ENCODE results near the gene GNAT1. TPM values are rescaled to one million over a fixed set of nuclear protein-coding genes. Genes with fewer than 3 reads are reported as not detected.
A peak's percentile ranks its signal among the peaks of the same experiment; 100 is the strongest.

Gene GNAT1
- total and polyA plus RNA-seq, 2 of the 13 experiments (the other 11 are each of a cell fraction or from before 2014, with no cell fraction given): 0.15 TPM; not detected in 1

GRCh38 chr3:50205413-50206276 lies 14.2 kb downstream of the GNAT1 start (continued):
- TF ChIP-seq ZNF782 (CRISPR knock-in tag; IDR thresholded peaks at IDR 0.05; ENCODE audit: borderline replicate concordance): no peak
- TF ChIP-seq MIER2 (CRISPR knock-in tag; IDR thresholded peaks at IDR 0.05): no peak
- no peak for TF ChIP-seq ARID3A (IDR thresholded peaks at IDR 0.05; ENCODE audit: low read depth, low read length)
- TF ChIP-seq NONO (IDR thresholded peaks at IDR 0.05): no peak
- TF ChIP-seq NONO (CRISPR knock-in tag; conservative IDR thresholded peaks at IDR 0.05): peak; percentile 58; the same call in 1 of the 2 replicates
- peak; percentile 58; the same call in 1 of the 2 replicates for TF ChIP-seq DRAP1 (CRISPR knock-in tag; IDR thresholded peaks at IDR 0.05)
- no peak for TF ChIP-seq CC2D1A (CRISPR knock-in tag; IDR thresholded peaks at IDR 0.05)
- TF ChIP-seq SNRNP70 (IDR thresholded peaks at IDR 0.05; ENCODE audit: low read depth, low read length): no peak
- no peak; the same call in 1 of the 2 replicates for TF ChIP-seq RXRA (CRISPR knock-in tag; IDR thresholded peaks at IDR 0.05)
- TF ChIP-seq BORCS8-MEF2B (CRISPR knock-in tag; IDR thresholded peaks at IDR 0.05): peak; percentile 45
- peak; percentile 47 for TF ChIP-seq TBL1XR1 (IDR thresholded peaks at IDR 0.05; ENCODE audit: borderline replicate concordance, low read length, partially characterized antibody)
- TF ChIP-seq THAP7 (CRISPR knock-in tag; IDR thresholded peaks at IDR 0.05): no peak
- TF ChIP-seq ZNF605 (CRISPR knock-in tag; IDR thresholded peaks at IDR 0.05): no peak
- TF ChIP-seq ZSCAN29 (CRISPR knock-in tag; conservative IDR thresholded peaks at IDR 0.05): peak; percentile 51; the same call in 1 of the 2 replicates
- no peak for TF ChIP-seq STAT5B (CRISPR knock-in tag; IDR thresholded peaks at IDR 0.05)
- peak; percentile 38; the same call in 1 of the 2 replicates for TF ChIP-seq LBX2 (CRISPR knock-in tag; IDR thresholded peaks at IDR 0.05; ENCODE audit: borderline replicate concordance)
- TF ChIP-seq ZNF546 (CRISPR knock-in tag; conservative IDR thresholded peaks at IDR 0.05): no peak
- TF ChIP-seq KDM4B (CRISPR knock-in tag; IDR thresholded peaks at IDR 0.05): no peak
- no peak for TF ChIP-seq ZNF329 (CRISPR knock-in tag; IDR thresholded peaks at IDR 0.05; ENCODE audit: low read depth)
- no peak for TF ChIP-seq HHEX (CRISPR knock-in tag; IDR thresholded peaks at IDR 0.05)
- no peak for TF ChIP-seq MBNL3 (CRISPR knock-in tag; conservative IDR thresholded peaks at IDR 0.05)
- 0 out of 2 replicates have a peak, but pooled peaks have one; percentile 23 for TF ChIP-seq CBX5 (CRISPR knock-in tag; IDR thresholded peaks at IDR 0.05; ENCODE audit: borderline replicate concordance)
- no peak for TF ChIP-seq FLYWCH1 (CRISPR knock-in tag; IDR thresholded peaks at IDR 0.05)
- TF ChIP-seq GATA4 (IDR thresholded peaks at IDR 0.05; ENCODE audit: borderline replicate concordance, low read depth): no peak
- no peak for TF ChIP-seq HOMEZ (CRISPR knock-in tag; IDR thresholded peaks at IDR 0.05; ENCODE audit: low read depth)

Measured in HepG2 (cell line).